Glutamatergic neuron (in vitro differentiated cells): ENCODE data around the gene BAHD1. TPM values are rescaled to one million over a fixed set of nuclear protein-coding genes. Genes with fewer than 3 reads are reported as not detected.

ENCODE experiments used
- DNase-seq: peaks from one replicate; pipeline ENCODE4 v3.0.0; 2022
- H3K27ac Mint-ChIP-seq: one replicate; pipeline ENCODE4 v1.8.0; 2020; ENCODE audit warnings: mild to moderate bottlenecking, mixed read lengths, inconsistent platforms; ENCODE audit not compliant: unreplicated experiment
- H3K27me3 Mint-ChIP-seq: one replicate; pipeline ENCODE4 v1.8.0; 2020; ENCODE audit warnings: mild to moderate bottlenecking, moderate library complexity, mixed read lengths, inconsistent platforms; ENCODE audit not compliant: unreplicated experiment
- H3K36me3 Mint-ChIP-seq: one replicate; pipeline ENCODE4 v1.8.0; 2020; ENCODE audit warnings: mild to moderate bottlenecking, mixed read lengths, inconsistent platforms; ENCODE audit not compliant: unreplicated experiment
- H3K4me1 Mint-ChIP-seq: one replicate; pipeline ENCODE4 v1.8.0; 2020; ENCODE audit warnings: mild to moderate bottlenecking, low read depth, mixed read lengths, inconsistent platforms; ENCODE audit not compliant: unreplicated experiment
- H3K4me3 Mint-ChIP-seq: one replicate; pipeline ENCODE4 v1.8.0; 2020; ENCODE audit warnings: mild to moderate bottlenecking, mixed read lengths, inconsistent platforms; ENCODE audit not compliant: unreplicated experiment
- H3K9me3 Mint-ChIP-seq: one replicate; pipeline ENCODE4 v1.8.0; 2020; ENCODE audit warnings: mild to moderate bottlenecking, moderate library complexity, mixed read lengths, inconsistent platforms; ENCODE audit not compliant: unreplicated experiment
- total RNA-seq: library from RNA; stranded (reverse); fragmentation: NEBNext Ultra II Directional; extraction: Animal tissue kit (Norgen Biotek cat#: 25700); gene quantifications from one replicate; pipeline ENCODE4 v1.2.1, GENCODE V29; 2021; ENCODE audit not compliant: unreplicated experiment
- TF ChIP-seq, protein P1 (sequence below): fragments of 200-600 bp; sonication (generic); IDR thresholded peaks from one replicate; pipeline ENCODE4 v1.5.0; 2021; ENCODE audit not compliant: partially characterized antibody, unreplicated experiment

BAHD1 gene
- total RNA-seq, 1 donor from 2014 or later: 29.9 TPM

DNA sequence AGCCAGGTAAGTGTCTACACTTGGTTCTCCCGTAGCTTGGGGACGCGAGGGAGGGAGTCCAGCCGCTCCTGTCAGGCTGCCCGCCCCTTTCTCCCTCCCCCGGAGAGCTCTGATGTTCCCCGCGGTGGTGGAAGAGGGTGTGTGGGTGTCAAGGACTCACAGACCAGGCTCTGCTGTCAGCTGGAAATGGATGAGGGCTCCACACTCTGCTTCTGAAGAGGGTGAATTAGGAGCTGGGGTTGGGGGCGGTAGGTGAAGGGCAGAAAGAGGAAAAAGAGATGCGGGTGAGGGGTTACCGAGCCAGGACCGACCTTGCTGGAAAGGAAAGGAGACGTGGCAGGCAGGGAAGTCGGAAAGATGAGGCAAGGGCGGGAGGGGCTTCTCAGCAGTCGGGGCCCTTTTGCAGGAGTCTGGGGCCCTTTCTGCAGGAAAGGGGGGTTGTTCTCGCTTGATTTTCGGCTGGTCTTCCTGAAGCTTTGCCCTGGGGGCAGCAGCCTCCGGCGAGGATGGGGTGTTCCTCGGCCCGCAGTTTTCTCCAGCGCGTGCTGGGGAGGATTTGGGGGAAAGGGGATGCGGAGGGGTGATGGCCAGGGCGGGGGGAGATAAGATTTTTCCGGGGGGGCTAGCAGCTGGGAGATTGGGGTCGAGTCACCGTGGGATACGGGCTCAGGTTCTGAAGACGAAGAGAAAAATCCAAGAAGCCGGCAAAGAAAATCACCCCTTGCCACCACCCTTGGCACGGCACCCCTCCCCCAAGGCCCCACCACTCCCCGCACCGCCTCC is 602 bp upstream of the BAHD1 start:
- H3K4me3 Mint-ChIP-seq: peak overlapping the region; percentile 97
- H3K27ac Mint-ChIP-seq: peak overlapping the region; percentile 91
- peaks cover 7% of the 10 kb centered on the region for H3K27me3 Mint-ChIP-seq
- peaks cover 33% of the 10 kb centered on the region for H3K4me1 Mint-ChIP-seq
- TF ChIP-seq, protein P1, sequence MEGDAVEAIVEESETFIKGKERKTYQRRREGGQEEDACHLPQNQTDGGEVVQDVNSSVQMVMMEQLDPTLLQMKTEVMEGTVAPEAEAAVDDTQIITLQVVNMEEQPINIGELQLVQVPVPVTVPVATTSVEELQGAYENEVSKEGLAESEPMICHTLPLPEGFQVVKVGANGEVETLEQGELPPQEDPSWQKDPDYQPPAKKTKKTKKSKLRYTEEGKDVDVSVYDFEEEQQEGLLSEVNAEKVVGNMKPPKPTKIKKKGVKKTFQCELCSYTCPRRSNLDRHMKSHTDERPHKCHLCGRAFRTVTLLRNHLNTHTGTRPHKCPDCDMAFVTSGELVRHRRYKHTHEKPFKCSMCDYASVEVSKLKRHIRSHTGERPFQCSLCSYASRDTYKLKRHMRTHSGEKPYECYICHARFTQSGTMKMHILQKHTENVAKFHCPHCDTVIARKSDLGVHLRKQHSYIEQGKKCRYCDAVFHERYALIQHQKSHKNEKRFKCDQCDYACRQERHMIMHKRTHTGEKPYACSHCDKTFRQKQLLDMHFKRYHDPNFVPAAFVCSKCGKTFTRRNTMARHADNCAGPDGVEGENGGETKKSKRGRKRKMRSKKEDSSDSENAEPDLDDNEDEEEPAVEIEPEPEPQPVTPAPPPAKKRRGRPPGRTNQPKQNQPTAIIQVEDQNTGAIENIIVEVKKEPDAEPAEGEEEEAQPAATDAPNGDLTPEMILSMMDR: no peak
- peaks cover 9% of the 10 kb centered on the region for H3K9me3 Mint-ChIP-seq
- no peaks in the 10 kb centered on the region for H3K36me3 Mint-ChIP-seq
- peak; percentile 50 for DNase-seq

DNA sequence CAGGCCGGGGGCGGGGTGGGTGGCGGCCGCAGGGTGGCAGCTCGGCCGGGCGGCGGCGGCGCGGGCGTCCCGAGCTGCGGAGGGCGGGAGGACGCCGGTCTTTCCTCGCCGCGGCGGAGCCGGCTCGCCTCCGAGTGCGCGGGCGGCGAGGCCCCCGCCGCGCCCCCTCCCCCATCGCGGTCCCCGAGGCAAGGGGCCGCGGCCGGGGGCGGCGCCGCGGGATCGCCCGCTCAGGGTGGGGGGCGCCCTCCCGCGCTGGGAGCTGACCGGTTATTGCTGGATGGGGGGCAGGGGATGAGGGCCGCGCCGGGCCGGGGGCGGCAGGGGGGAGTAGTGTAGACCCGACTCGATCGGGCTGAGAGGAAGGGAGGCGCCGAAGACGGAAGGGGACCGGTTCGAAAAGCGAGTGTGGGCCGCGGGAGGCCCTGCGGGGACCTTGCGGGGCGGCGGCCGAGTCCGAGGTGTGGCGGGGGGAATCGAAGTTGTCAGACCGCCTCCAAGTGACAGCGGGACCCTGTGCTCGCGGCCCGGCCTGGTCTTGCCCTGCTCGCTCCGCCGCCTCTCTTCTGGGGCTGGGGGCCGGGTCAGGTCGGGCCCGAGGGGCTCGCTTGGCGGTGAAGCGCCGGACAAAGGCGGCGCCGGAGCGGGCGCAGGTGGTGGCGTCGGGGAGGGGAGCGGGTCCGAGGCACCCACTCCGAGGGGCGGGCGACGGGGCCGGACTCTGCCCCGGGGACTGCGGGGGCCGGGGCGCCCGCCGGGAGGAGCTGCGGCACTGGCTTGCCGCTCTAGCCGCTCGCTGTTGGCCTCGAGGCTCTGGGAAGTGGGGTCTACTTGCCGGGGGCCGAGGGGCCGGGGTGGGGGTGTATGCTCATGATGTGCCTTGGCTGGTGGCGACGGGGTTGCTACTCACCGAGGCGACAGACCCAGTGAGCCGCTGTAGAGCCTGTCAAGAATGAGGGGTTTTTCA is 1.1 kb downstream of the BAHD1 start:
- peaks cover 5% of the 10 kb centered on the region for H3K27me3 Mint-ChIP-seq
- H3K4me1 Mint-ChIP-seq: peaks cover 31% of the 10 kb centered on the region
- H3K4me3 Mint-ChIP-seq: peak overlapping the region; percentile 91
- TF ChIP-seq, protein P1: no peak
- peak overlapping the region; percentile 76 for H3K27ac Mint-ChIP-seq
- peaks cover 10% of the 10 kb centered on the region for H3K9me3 Mint-ChIP-seq
- DNase-seq: peak; percentile 65
- H3K36me3 Mint-ChIP-seq: no peaks in the 10 kb centered on the region

GRCh38 chr15:40443255-40443654 is 2.5 kb downstream of the BAHD1 start:
- Mint-ChIP-seq H3K27me3 (peaks cover 5% of the 10 kb centered on the region), H3K36me3 (no peaks in the 10 kb centered on the region), H3K9me3 (peaks cover 10% of the 10 kb centered on the region), H3K4me3 (peak overlapping the region; percentile 91), H3K27ac (no peak overlapping the region), H3K4me1 (peaks cover 24% of the 10 kb centered on the region)
- DNase-seq: no peak
- TF ChIP-seq, protein P1: no peak

- Mint-ChIP-seq H3K4me1 (peaks cover 24% of the 10 kb centered on the region), H3K9me3 (peaks cover 10% of the 10 kb centered on the region), H3K27ac (no peak overlapping the region), H3K27me3 (peaks cover 5% of the 10 kb centered on the region), H3K36me3 (no peaks in the 10 kb centered on the region), H3K4me3 (peak overlapping the region; percentile 91)
- TF ChIP-seq, protein P1: no peak
- no peak for DNase-seq
Measured at GRCh38 chr15:40443846-40444245, 3.1 kb downstream of the BAHD1 start.
